HEK293T (cell line): Measurements from ENCODE around the gene GDF10.

Experiments used
- FOXA1 ChIP-seq: fragments of 450-650 bp; IDR thresholded peaks from 2 replicates; pipeline ENCODE4 v1.6.1; 2016; ENCODE audit warnings: mild to moderate bottlenecking
- FOXM1 ChIP-seq: fragments of 450-650 bp; IDR thresholded peaks from 2 replicates; pipeline ENCODE4 v1.6.1; 2017; ENCODE audit warnings: mild to moderate bottlenecking, borderline replicate concordance
- HDGF ChIP-seq: fragments of 450-650 bp; IDR thresholded peaks from 2 replicates; pipeline ENCODE4 v1.6.1; 2017; ENCODE audit warnings: antibody characterized with exemption, borderline replicate concordance

DNA sequence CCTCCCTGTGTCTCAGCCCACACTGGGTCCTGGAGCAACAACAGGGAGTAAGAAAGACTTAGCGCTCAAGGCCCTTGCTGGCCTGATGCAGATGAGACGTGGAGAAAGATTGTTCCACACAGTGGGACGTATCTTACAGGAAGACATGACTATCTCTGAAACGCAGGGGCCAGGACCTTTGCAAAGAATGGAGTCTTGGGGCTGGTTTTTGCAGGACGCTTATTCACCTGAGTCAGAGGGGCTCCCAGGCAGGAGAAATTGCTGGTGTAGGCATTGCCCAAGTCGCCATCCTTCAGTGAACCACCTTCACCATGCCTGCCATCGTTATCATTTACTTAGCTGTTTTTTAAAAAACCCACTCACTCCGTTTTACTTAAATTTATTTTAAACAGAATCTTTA is 11.8 kb upstream of the GDF10 start:
- no peak for TF ChIP-seq FOXM1
- no peak for TF ChIP-seq HDGF
- TF ChIP-seq FOXA1 = no peak
